GM19025 (cell line): ENCODE data around the gene PPP4R4.

Experiments
- ATAC-seq: cut with Tn5 transposase; IDR thresholded peaks from one replicate; pipeline ENCODE4 v1.9.1; 2021; ENCODE audit warnings: mild to moderate bottlenecking, low read depth, moderate library complexity; ENCODE audit not compliant: unreplicated experiment

Gene PPP4R4

GRCh38 chr14:94303111-94303510, 129.0 kb downstream of the PPP4R4 start:
- no peak for ATAC-seq

- no peak for ATAC-seq
Observed at GRCh38 chr14:94304243-94304642, 130.1 kb downstream of the PPP4R4 start.

GRCh38 chr14:94305620-94306019, 131.5 kb downstream of the PPP4R4 start:
- no peak for ATAC-seq

- ATAC-seq: no peak
Observed at GRCh38 chr14:94306047-94306978, 132.2 kb downstream of the PPP4R4 start.

- no peak for ATAC-seq
Observed at GRCh38 chr14:94307410-94307992, 133.4 kb downstream of the PPP4R4 start.

- ATAC-seq: no peak
Observed at GRCh38 chr14:94309721-94310120, 135.6 kb downstream of the PPP4R4 start.

- no peak for ATAC-seq
Observed at GRCh38 chr14:94310248-94310647, 136.1 kb downstream of the PPP4R4 start.

- no peak for ATAC-seq
Observed at GRCh38 chr14:94312481-94313246, 138.5 kb downstream of the PPP4R4 start.

- no peak for ATAC-seq
Observed at GRCh38 chr14:94313991-94314655, 140.0 kb downstream of the PPP4R4 start.

- no peak for ATAC-seq
Observed at GRCh38 chr14:94314890-94315289, 140.8 kb downstream of the PPP4R4 start.

- no peak for ATAC-seq
Observed at GRCh38 chr14:94316692-94317091, 142.6 kb downstream of the PPP4R4 start.

GRCh38 chr14:94317259-94317658, 143.1 kb downstream of the PPP4R4 start:
- ATAC-seq: no peak

GRCh38 chr14:94320243-94320642, 146.1 kb downstream of the PPP4R4 start:
- ATAC-seq: peak; percentile 59

GRCh38 chr14:94321421-94322271, 147.5 kb downstream of the PPP4R4 start:
- ATAC-seq: no peak

GRCh38 chr14:94322648-94323570, 148.8 kb downstream of the PPP4R4 start, which contains the start of gene SERPINA6:
Gene SERPINA6 (minus strand): TSS chr14:94323336. CDS start chr14:94314648, 8,688 bp downstream.
- ATAC-seq: no peak

GRCh38 chr14:94328196-94328595, 154.1 kb downstream of the PPP4R4 start:
- ATAC-seq: no peak
